Activated B cell treated with CpG ODN at 0.5 μM for 24 hours (primary cell): ENCODE data around the gene KCNAB2. TPM values are rescaled to one million over a fixed set of nuclear protein-coding genes. Genes with fewer than 3 reads are reported as not detected.

Source experiments
- ATAC-seq: fragments of 200-7000 bp; cut with Tn5 transposase; one replicate; pipeline ENCODE4 v1.10.0; 2021; ENCODE audit warnings: low read depth, mild to moderate bottlenecking, moderate library complexity
- CTCF ChIA-PET: fragments of 350-600 bp; sonication (Branson Sonifier 250); formaldehyde crosslinking; loops from one replicate; lab custom pipeline; 2021; ENCODE audit warnings: antibody characterized with exemption; lab: Charles Lee
- POLR2A ChIA-PET: fragments of 350-600 bp; sonication (Branson Sonifier 250); formaldehyde crosslinking; loops from one replicate; lab custom pipeline; 2021; ENCODE audit warnings: antibody characterized with exemption; lab: Charles Lee
- DNase-seq: peaks from one replicate; pipeline ENCODE4 v3.0.0; 2022
- H3K27ac Mint-ChIP-seq: one replicate; pipeline ENCODE4 v1.8.0; 2020; ENCODE audit warnings: mixed read lengths
- H3K27me3 Mint-ChIP-seq: one replicate; pipeline ENCODE4 v1.8.0; 2021; ENCODE audit warnings: mixed read lengths
- H3K36me3 Mint-ChIP-seq: one replicate; pipeline ENCODE4 v1.8.0; 2021; ENCODE audit warnings: low read depth, mixed read lengths
- H3K4me1 Mint-ChIP-seq: one replicate; pipeline ENCODE4 v1.8.0; 2021; ENCODE audit warnings: mixed read lengths
- H3K4me3 Mint-ChIP-seq: one replicate; pipeline ENCODE4 v1.8.0; 2020; ENCODE audit warnings: mild to moderate bottlenecking, mixed read lengths
- H3K9me3 Mint-ChIP-seq: one replicate; pipeline ENCODE4 v1.8.0; 2020; ENCODE audit warnings: mixed read lengths
- CTCF ChIP-seq: fragments of 200-600 bp; IDR thresholded peaks from one replicate; pipeline ENCODE4 v1.8.0; 2022; ENCODE audit warnings: antibody characterized with exemption, mild to moderate bottlenecking
- intact Hi-C: fragments of 100-400 bp; cut with micrococcal nuclease; formaldehyde crosslinking; loops from one replicate; pipeline ENCODE4 v1.15.1; 2024
- total RNA-seq: library from RNA; stranded (reverse); gene quantifications from 2 replicates; pipeline ENCODE4 v1.2.3, GENCODE V29; 2022

KCNAB2 gene
- total RNA-seq, 1 donor from 2014 or later: 121 TPM

- Mint-ChIP-seq H3K4me1 (no peaks in the 10 kb centered on the region), H3K27me3 (peaks cover 4% of the 10 kb centered on the region), H3K27ac (no peak overlapping the region), H3K4me3 (no peak overlapping the region), H3K36me3 (no peaks in the 10 kb centered on the region), H3K9me3 (no peaks in the 10 kb centered on the region)
- DNase-seq (no peak), ATAC-seq (no peak)
- CTCF ChIA-PET: no interaction called here
- no peak for TF ChIP-seq CTCF
- intact Hi-C loops: no loop called here
- POLR2A ChIA-PET: no interaction called here
Observed at GRCh38 chr1:6104631-6105030, 58.9 kb downstream of the KCNAB2 start.

GRCh38 chr1:6105218-6105679 lies 59.6 kb downstream of the KCNAB2 start:
- no peak for TF ChIP-seq CTCF
- H3K27ac Mint-ChIP-seq: no peak overlapping the region

DNA sequence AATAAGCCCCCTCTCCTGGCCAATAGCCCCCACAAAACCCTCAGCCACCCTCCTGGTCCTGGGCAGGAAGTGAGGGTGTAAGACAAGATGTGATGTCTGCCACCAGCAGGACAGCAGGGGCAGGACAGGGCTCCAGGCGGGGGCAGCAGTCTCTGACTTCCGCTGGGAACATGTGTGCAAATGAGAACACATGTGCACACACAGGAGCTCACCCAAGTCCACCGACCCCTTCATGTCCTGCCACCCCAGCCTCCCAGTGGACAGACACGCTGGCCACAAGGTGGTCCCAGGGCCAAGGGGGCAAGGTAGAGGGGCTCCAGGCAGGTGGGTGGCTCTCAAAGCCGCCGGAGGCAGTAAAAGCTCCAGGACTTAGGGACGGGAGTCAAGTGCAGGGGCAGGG lies 60.1 kb downstream of the KCNAB2 start:
- CTCF ChIA-PET: no interaction called here
- no peak for DNase-seq
- no peak overlapping the region for H3K27ac Mint-ChIP-seq
- POLR2A ChIA-PET: no interaction called here
- H3K27me3 Mint-ChIP-seq: peaks cover 4% of the 10 kb centered on the region
- H3K4me1 Mint-ChIP-seq: no peaks in the 10 kb centered on the region
- H3K4me3 Mint-ChIP-seq: no peak overlapping the region
- no peaks in the 10 kb centered on the region for H3K36me3 Mint-ChIP-seq
- intact Hi-C loops: no loop called here
- no peak for TF ChIP-seq CTCF
- H3K9me3 Mint-ChIP-seq: no peaks in the 10 kb centered on the region
- no peak for ATAC-seq

More at GRCh38 chr1:6105218-6105679, 59.6 kb downstream of the KCNAB2 start:
- Mint-ChIP-seq H3K4me1 (no peaks in the 10 kb centered on the region), H3K36me3 (no peaks in the 10 kb centered on the region), H3K9me3 (no peaks in the 10 kb centered on the region), H3K27me3 (peaks cover 4% of the 10 kb centered on the region), H3K4me3 (no peak overlapping the region)
- DNase-seq (no peak), ATAC-seq (no peak)
- ChIA-PET POLR2A (no interaction called here), CTCF (no interaction called here)
- intact Hi-C loops: no loop called here

DNA sequence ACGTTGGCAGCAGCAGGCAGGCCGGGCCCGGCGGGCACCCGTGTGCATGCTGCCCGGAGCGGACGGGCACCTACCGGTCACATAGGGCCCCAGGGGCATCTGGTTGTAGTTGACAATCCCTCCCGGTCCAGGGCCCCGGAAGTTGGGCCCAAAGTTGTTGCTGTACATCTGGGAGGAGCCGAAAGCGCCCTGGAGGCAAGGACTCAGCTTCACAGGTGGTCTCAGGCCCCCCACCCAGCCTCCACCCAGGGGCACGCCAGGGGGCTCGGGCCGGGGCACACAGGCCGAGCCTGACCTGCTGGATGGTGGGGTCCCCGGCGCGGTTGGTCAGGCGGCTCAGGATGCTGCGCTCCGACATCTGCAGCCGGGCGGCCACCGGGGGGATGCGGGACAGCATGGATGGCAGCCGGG lies 60.6 kb downstream of the KCNAB2 start:
- Mint-ChIP-seq H3K36me3 (no peaks in the 10 kb centered on the region), H3K27ac (no peak overlapping the region), H3K4me3 (no peak overlapping the region), H3K27me3 (peaks cover 4% of the 10 kb centered on the region), H3K4me1 (no peaks in the 10 kb centered on the region), H3K9me3 (no peaks in the 10 kb centered on the region)
- intact Hi-C loops: no loop called here
- no peak for TF ChIP-seq CTCF
- DNase-seq (no peak), ATAC-seq (no peak)
- POLR2A ChIA-PET: no interaction called here
- CTCF ChIA-PET: no interaction called here

DNA sequence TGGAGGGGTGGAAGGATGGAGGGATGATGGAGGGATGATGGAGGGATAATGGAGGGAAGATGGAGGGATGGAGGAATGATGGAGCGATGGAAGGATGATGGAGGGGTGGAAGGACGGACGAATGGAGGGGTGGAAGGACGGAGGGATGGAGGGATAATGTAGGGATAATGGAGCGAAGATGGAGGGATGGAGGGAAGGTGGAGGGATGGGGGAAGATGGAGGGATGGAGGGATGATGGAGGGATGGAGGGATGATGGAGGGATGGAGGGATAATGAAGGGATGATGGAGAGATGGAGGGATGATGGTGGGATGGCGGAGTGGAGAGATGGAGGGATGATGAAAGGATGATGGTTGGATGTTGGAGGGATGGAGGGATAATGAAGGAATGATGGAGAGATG lies 61.3 kb downstream of the KCNAB2 start:
- no peak for ATAC-seq
- Mint-ChIP-seq H3K27me3 (peaks cover 5% of the 10 kb centered on the region), H3K4me1 (no peaks in the 10 kb centered on the region), H3K4me3 (no peak overlapping the region), H3K27ac (no peak overlapping the region), H3K9me3 (no peaks in the 10 kb centered on the region), H3K36me3 (no peaks in the 10 kb centered on the region)
- no peak for DNase-seq
- intact Hi-C loops: no loop called here
- ChIA-PET CTCF (no interaction called here), POLR2A (no interaction called here)
- TF ChIP-seq CTCF: no peak
